Measurements from ENCODE around the gene IL9.

Gene IL9

GRCh38 chr5:135864503-135865435, 30.9 kb downstream of the IL9 start:
- TF ChIP-seq TEAD4 (IDR thresholded peaks at IDR 0.05): no peak
- no peak for TF ChIP-seq USF1 (IDR thresholded peaks at IDR 0.05)
- TF ChIP-seq EP300 (IDR thresholded peaks at IDR 0.05; ENCODE audit: borderline replicate concordance): no peak
- no peak for TF ChIP-seq CREB1 (IDR thresholded peaks at IDR 0.05; ENCODE audit: low read depth)
- TF ChIP-seq EGR1 (IDR thresholded peaks at IDR 0.05): no peak

GRCh38 chr5:135862744-135863143, 32.9 kb downstream of the IL9 start:
- TF ChIP-seq FOXM1 (IDR thresholded peaks at IDR 0.05; ENCODE audit: borderline replicate concordance, low read depth) (no peak), TAF1 (IDR thresholded peaks at IDR 0.05; ENCODE audit: low read depth) (no peak)

- no peak for TF ChIP-seq EGR1 (IDR thresholded peaks at IDR 0.05)
- no peak for TF ChIP-seq USF1 (IDR thresholded peaks at IDR 0.05)
Measured at GRCh38 chr5:135862086-135862485, 33.6 kb downstream of the IL9 start.

GRCh38 chr5:135861641-135862040, 34.0 kb downstream of the IL9 start:
- TF ChIP-seq TEAD4 (IDR thresholded peaks at IDR 0.05) (no peak), RAD21 (IDR thresholded peaks at IDR 0.05; ENCODE audit: low read depth) (no peak), FOXM1 (IDR thresholded peaks at IDR 0.05; ENCODE audit: borderline replicate concordance, low read depth) (no peak), ZBTB7A (IDR thresholded peaks at IDR 0.05; ENCODE audit: low read depth) (no peak), REST (IDR thresholded peaks at IDR 0.05; ENCODE audit: low read depth) (no peak), CREB1 (IDR thresholded peaks at IDR 0.05; ENCODE audit: low read depth) (no peak), EGR1 (IDR thresholded peaks at IDR 0.05) (no peak), MAX (IDR thresholded peaks at IDR 0.05) (no peak), NFIC (IDR thresholded peaks at IDR 0.05) (no peak), CEBPB (IDR thresholded peaks at IDR 0.05) (no peak), TCF12 (IDR thresholded peaks at IDR 0.05; ENCODE audit: low read depth) (no peak), TAF1 (IDR thresholded peaks at IDR 0.05; ENCODE audit: low read depth) (no peak), USF1 (IDR thresholded peaks at IDR 0.05) (no peak), EP300 (IDR thresholded peaks at IDR 0.05; ENCODE audit: borderline replicate concordance) (no peak), YY1 (IDR thresholded peaks at IDR 0.05; ENCODE audit: low read depth) (no peak)

- TF ChIP-seq TCF12 (IDR thresholded peaks at IDR 0.05; ENCODE audit: low read depth) (no peak), TAF1 (IDR thresholded peaks at IDR 0.05; ENCODE audit: low read depth) (no peak), EP300 (IDR thresholded peaks at IDR 0.05; ENCODE audit: borderline replicate concordance) (no peak), MAX (IDR thresholded peaks at IDR 0.05) (no peak)
Measured at GRCh38 chr5:135859641-135860040, 36.0 kb downstream of the IL9 start.

- TF ChIP-seq NFIC (IDR thresholded peaks at IDR 0.05): no peak
- no peak for TF ChIP-seq TAF1 (IDR thresholded peaks at IDR 0.05; ENCODE audit: low read depth)
- no peak for TF ChIP-seq USF1 (IDR thresholded peaks at IDR 0.05)
- TF ChIP-seq EP300 (IDR thresholded peaks at IDR 0.05; ENCODE audit: borderline replicate concordance): no peak
- no peak for TF ChIP-seq CEBPB (IDR thresholded peaks at IDR 0.05)
- TF ChIP-seq TCF12 (IDR thresholded peaks at IDR 0.05; ENCODE audit: low read depth): no peak
- no peak for TF ChIP-seq CREB1 (IDR thresholded peaks at IDR 0.05; ENCODE audit: low read depth)
Measured at GRCh38 chr5:135857630-135858311, 37.9 kb downstream of the IL9 start.

All from Ishikawa (cell line).